GM18868 (cell line): ENCODE results near the gene CORO7.
"Not testable (repeated sequence)": the region's sequence is repeated elsewhere in the genome, so short reads cannot be mapped to it uniquely, and the experiment has no call there.

Experiments
- ATAC-seq: cut with Tn5 transposase; IDR thresholded peaks from one replicate; pipeline ENCODE4 v1.9.1; 2021; ENCODE audit warnings: mild to moderate bottlenecking, moderate library complexity; ENCODE audit not compliant: unreplicated experiment

Gene CORO7

DNA sequence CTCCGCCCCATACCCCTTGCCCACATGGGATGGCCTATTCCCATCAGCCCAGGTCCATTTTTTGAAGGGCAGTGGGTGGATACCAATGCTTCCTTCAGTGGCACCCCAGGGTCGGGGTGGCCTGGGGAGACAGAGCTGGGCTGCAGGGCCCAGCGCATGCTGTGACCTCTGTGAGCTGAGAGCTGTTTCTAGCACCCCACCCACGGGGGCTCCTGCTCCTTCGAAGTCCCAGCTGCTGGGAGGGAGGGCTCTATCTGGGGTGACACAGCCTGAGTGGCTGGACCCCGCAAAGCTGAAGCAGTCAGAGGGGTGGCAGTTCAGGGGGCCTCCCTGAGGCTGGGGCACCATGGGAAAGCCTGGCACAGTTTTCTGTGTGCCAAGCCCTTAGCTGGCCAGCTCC is 76.0 kb downstream of the CORO7 start:
- no peak for ATAC-seq

DNA sequence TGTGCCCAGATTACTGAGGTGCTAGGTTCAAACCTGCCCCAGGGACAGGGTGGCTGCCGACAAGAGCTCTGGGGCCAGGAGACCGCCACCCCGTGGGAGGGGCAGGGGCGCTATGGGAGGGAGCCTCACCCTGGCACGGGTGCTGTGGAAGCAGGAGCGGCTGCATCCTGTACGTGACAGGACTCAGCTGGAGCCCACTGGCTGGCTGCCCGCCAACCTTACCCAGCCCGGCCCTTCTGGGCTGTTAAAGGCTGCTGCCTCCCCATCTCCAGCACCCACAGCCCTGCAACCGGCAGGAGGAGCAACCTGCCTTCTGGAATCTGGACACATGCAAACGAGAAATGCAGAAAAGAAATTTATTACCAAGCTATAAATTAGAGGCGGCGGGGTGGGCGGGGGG is 76.5 kb downstream of the CORO7 start:
- no peak for ATAC-seq

DNA sequence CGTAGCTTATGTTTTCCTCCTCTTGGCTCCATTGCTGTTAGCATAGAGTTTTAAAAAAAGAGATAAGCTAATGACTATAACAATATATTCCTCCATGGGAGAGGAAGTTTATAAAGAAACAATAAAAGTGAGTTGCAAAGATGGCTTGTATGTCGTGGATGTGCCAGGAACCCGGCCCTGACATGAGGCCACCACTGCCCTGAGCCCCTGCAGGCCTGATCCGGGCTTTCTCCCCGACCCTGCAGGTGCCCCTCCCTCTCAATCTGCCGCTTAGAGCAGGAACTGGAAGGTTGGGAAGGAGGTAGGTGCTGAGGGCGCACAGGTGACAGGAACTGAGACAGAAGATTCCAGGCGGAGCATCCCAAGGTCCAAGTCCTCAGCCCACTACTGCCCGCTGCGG is 76.9 kb downstream of the CORO7 start:
- no peak for ATAC-seq

DNA sequence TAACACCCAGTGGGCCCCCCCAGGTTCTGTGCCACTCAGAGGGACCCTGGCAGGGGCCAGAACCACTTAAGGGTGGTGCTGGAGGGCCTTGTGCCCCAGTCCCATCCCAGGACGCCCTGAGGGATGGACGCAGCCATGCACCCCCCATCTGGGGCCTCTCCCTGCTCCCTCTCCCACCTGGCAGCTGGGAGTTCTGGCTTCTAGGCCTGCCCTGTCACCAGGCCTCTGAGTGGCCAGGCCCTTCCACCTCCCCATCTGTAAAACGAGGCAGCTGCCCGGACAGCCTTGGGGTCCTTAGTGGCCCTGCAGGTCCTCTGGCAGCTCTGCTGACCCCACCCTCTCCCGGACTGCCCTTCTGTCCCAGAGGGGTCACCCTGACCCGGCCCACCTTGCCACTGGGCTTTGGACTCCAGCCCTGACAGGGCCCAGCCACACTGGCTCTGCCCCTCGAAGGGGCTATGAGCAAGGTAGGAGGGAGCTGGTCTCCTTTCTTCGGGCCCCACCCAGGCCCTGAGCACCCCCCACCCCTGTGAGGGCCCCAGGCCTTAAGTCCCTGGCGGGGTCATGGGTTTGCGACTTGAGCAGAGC is 77.6 kb downstream of the CORO7 start:
- ATAC-seq: no peak

DNA sequence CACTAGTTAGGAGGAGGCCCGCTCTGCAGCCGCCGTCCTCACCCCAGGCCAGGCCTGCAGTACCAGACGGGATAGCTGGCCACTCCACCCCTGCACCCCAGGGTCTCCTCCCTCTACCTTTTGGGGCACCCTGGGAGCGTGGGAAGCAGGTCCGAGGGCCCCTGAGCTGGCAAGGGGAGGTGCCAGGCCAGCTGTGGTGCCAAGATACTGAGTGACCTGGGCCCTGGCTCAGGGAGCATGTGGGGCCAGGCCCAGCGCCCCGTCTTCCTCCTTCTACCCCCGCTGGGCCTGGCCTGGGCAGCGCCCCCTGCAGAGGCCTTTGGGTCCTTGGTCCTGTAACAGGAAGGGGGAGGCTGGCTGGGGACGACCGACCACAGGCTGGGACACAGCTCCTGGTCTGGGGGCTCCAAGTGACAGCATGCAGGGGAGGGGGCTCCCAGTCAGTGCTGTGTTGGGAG is 78.2 kb downstream of the CORO7 start:
- no peak for ATAC-seq

DNA sequence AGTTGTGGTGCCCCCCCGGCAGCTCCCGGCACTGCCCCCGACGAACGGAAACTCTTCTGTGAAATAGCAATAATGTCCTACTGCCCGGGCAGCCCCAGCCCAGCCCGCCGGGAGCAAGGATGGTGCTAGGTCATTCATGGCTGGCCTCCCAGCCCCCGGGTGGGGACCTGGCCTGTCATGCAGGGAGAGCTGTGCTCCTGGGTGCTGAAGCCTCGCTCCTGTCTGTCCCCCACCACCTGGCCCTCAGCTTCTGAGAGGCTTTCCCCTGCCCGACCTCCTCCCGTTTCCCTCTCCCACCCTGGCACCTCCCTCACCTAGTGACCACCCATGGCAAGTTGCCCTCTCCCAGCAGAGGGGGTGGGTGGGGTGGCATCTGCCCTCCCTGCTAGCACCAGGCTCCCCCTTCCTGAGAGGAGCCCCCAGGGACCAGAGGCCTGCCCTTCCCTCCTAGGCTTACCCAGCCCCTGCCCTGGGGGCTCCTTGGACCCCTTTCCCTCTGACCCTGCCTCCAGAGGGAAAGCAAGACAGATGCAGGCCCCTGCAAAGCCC is 78.8 kb downstream of the CORO7 start:
- no peak for ATAC-seq

DNA sequence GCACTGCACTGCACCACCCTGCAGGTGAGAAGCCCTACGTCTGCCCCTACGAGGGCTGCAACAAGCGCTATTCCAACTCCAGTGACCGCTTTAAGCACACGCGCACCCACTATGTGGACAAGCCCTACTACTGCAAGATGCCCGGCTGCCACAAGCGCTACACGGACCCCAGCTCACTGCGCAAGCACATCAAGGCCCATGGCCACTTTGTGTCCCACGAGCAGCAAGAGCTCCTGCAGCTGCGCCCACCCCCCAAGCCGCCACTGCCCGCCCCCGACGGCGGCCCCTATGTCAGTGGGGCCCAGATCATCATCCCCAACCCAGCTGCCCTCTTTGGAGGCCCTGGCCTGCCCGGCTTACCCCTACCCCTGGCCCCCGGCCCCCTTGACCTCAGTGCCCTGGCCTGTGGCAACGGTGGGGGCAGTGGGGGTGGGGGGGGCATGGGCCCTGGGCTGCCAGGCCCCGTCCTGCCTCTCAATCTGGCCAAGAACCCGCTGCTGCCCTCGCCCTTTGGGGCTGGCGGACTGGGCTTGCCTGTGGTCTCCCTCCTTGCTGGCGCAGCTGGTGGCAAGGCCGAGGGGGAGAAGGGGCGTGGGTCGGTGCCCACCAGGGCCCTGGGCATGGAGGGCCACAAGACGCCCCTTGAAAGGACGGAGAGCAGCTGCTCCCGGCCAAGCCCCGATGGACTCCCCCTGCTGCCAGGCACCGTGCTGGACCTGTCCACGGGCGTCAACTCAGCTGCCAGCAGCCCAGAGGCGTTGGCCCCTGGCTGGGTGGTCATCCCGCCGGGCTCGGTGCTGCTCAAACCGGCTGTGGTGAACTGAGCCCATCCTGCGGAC is 79.5 kb downstream of the CORO7 start:
- ATAC-seq: no peak

DNA sequence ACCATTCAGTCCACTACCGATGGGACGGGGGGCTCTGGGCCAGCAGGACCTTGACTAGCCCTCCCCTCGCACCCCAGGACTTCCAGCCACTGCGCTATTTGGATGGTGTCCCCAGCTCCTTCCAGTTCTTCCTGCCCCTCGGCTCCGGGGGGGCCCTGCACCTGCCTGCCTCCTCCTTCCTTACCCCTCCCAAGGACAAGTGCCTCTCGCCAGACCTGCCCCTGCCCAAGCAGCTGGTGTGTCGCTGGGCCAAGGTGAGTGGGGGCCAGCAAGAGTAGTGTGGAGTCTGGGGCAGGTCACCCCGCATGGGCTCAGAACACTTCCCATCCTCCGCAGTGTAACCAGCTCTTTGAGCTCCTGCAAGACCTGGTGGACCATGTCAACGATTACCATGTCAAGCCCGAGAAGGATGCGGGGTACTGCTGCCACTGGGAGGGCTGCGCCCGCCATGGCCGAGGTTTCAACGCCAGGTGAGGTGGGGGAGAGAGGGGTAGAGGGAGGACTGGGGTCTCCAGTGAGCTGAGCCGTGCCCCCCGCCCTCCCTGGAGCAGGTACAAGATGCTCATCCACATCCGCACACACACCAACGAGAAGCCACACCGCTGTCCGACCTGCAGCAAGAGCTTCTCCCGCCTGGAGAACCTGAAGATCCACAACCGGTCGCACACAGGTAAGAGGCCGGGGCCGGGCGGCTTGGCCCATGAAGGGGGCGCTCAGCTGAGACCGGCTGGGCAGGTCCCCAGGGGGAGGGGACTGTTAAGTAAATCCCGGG is 81.5 kb downstream of the CORO7 start:
- ATAC-seq: no peak

DNA sequence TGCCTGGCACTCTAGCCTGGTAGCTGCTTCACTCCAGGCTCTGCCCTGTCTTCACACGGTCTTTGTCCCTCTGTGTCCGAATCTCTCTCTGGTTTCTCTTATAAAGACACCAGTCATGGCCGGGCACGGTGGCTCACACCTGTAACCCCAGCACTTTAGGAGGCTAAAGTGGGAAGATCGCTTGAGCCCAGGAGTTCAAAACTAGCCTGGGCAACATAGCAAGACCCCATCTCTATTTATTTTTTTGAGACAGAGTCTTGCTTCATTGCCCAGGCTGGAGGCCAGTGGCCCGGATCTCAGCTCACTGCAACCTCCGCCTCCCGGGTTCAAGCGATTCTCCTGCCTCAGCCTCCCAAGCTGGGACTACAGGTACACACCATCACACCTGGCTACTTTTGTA is 82.7 kb downstream of the CORO7 start:
- not testable (repeated sequence) for ATAC-seq

DNA sequence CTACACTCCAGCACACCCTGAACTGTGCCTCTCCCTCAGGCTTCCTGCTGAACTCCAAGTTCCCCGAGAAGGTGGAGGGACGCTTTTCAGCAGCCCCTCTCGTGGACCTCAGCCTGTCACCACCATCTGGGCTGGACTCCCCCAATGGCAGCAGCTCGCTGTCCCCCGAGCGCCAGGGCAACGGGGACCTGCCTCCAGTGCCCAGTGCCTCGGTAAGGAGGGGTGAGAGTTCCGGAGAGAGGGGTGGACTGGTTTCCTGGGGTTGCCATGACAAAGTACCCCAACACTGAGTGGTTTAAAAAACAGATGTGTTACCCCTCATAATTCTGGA is 83.1 kb downstream of the CORO7 start:
- no peak for ATAC-seq

DNA sequence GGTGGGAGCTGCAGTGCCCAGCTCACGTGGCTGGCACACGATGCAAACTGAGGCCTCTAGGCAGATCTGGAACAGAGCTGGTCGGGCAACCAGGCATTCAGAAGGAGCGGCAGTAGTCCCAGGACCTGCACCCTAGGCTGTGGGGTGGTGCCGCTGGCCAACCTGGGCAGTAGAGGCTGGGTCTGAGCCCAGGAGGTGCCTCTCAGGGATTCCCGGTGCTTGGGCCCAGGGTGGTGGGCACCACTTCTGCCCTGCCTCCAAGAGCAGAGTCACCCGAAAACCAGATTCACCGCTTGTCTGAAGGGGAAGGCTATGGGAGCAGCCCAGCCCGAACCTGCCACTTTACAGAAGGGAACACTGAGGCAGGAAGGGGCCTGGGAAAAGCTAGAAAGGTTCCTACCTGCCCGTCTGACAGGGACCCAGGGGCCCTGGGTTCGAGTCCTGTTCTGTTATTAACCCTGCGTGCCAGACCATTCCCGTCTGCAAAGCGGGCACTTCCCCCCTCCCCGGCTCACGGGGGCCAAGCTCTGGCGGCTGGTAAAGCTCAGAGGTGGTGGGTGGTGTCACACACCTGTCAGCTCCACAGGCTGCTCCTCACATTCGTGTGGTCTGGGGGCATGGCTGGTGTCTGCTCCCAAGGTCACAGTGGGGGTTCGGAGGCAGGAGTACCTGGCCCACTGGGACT is 83.6 kb downstream of the CORO7 start:
- ATAC-seq: no peak

DNA sequence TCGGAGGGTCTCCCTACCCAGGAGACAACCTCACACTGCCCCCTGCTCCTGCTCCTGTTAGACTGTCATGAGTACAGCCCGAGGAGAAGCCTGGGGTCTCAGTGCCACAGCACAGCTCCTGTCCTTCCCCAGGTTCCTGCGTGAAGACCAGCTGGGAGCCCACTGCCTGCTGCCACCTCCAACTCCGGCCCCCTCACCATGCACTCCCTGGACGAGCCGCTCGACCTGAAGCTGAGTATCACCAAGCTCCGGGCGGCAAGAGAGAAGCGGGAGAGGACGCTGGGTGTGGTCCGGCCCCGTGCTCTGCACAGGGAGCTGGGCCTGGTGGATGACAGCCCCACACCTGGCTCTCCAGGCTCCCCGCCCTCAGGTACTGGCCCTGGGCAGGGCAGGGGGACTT is 84.3 kb downstream of the CORO7 start:
- ATAC-seq: no peak

DNA sequence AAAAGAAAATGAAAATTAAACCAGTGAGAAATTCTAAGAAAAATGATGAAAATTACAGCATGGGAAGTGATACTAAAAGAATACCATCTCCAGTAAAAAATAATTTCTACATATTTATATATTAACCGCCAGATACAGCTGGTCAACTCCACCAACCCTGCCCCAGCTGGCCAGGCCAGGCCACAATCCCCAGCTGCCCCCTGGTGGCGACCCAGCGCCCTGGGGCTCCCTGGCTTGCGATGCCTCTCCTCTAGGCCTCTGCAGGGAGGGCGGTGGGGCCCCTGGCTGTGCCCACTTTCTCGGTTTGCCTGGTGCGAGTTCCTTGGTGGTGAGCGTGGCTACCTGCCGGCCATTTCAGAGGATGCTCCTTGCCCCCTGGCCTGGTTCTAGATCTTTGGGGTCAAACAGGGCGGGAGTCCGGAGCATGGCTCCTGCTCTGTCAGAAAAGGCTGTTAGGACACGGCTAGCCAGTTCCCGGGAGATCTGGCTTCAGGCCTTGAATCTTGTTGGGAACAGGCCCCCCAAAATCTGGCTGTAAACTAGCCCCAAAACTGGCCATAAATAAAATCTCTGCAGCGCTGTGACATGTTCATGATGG is 86.0 kb downstream of the CORO7 start:
- no peak for ATAC-seq

DNA sequence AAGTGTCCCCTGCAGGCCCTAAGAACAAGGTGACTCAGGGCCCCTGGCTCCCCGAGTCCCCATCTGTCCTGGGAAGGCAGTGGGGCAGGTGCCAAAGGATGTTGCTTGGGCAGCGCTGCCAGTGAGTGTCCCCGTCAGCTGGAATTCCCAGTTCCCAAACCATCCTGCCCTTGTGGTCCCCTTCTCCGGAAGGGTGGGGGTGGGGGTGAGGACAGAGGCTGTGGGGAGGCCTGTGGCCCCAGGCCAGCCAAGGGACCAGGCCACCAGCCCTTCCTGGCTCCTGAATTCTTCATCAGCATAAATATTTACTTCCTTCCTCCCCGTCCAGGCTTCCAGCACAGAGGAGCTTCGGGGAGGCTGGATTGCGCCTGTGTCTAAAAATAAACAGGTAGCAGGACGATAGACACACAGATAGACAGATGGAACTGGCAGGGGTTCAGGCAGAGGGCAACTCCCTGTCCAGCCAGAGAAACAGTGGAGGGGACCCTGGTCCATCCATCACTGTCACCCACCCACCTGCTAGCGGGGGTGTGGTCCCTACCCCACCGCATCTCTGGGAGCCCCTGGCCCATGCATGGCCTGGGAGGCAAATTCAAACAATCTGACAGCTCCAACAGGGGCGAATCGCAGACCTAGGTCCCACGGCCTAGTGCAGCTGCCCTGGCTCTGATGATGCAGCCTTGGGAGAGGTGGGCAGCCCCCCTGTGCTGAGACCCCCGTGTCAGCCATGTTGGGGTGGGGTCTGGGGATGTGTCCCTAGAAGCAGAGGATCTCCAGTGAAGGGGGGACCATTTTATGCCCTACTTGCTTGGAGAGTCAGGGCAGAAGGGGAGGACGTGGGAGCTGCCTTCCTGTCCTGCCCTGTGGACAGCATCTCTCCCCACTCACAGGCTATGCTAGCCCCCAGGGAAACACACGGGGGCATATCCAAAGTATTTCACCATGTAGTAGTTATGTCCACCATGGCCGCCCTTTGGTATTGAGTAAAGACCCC is 87.3 kb downstream of the CORO7 start:
- no peak for ATAC-seq

DNA sequence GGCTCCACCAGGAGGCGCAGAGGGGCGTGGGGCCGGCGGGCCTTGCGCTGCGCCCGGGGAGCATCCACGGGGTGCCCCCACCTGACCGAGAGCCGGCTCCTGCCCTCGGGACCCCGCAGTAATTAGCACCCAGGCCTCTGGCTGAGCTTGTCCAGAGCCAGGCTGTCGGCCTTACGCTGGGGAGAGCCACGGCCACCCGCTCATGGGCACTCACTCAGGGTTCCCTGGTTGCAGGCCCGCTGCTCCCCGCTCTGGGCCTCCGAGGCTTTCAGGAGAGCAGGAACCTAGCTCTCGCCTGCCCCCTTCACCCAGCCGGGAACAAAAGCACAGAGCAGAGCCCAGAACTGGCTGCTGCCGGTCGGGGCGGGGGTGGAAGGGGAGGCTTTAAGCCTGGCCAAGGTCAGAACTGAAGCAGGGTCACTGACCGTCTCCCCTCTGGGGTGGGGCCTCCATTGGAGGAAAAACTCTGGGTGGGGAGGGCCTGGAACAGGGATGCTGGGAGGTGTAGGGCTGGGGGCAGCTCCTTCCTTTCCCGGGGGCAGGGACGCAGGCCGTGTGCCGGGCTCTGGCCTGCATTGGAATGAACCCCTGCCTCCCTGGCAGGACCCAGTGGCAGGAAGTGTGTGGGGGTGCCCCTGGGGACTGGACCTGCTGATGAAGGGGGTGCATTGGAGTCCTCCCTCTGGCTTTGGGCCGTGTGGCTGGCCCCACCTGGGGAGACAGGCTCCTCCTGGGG is 88.2 kb downstream of the CORO7 start:
- no peak for ATAC-seq

DNA sequence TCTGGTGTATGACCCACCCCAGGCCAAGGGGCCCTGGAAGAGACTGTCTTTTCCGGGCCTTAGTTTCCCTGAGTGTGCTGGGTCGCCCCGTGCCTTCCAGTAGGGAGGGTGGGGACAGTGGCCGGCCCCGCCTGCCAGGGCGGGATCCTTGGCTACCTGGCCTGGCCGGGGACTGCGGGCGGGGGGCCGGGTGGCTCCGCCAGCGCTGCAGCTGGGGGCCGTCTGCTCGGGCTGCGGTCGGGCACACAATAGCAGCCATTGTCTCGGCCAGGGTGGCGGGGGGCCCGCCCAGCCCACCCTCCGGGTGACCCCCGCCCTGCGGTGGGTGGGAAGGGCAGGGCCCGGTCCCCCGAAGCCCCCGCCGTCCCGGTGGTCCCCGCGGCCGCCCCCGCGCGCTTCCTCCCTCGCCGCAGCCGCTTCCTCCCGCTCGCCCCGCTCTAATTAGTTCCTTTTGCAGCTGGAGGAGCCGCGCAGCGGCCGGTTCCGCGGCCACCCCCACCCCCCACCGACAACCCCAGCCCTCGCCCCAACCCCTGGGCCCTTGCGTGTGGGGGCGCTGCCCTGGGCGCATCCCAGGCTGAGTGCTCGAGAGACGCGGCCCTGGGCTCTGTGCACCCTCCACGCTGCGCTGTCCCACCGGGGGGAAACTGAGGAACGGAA is 88.9 kb downstream of the CORO7 start:
- ATAC-seq: no peak

DNA sequence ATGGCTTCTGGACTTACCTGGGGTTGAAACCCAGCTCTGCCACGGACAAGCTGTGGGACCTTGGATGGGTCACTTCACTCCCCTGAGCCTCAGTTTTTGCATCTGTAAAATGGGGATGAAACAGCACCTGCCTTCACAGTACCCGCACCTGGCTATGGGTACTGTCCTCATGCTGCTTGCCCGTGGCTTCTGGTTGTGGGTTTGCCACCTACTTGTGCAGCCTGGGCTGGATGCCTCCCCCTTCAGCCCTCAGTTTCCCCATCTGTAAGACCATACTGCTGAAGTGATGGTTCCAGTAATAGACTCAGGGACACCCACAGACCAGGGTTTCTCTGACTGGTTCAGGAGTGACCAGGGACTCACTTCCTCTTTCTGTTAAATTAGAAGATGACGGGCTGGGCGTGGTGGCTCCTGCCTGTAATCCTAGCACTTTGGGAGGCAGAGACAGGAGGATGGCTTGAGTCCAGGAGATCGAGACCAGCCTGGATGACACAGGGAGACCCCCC is 91.1 kb downstream of the CORO7 start:
- no peak for ATAC-seq
